22Rv1 (cell line): ENCODE results near the gene ZNF488.

ENCODE experiments used
- ZFX ChIP-seq: fragments of 450-650 bp; IDR thresholded peaks from 2 replicates; pipeline ENCODE4 v1.6.1; 2017; ENCODE audit warnings: antibody characterized with exemption, borderline replicate concordance
- TF ChIP-seq, protein P1 (sequence below): fragments of 450-650 bp; IDR thresholded peaks from 2 replicates; pipeline ENCODE4 v1.5.1; 2017; ENCODE audit warnings: mild to moderate bottlenecking

DNA sequence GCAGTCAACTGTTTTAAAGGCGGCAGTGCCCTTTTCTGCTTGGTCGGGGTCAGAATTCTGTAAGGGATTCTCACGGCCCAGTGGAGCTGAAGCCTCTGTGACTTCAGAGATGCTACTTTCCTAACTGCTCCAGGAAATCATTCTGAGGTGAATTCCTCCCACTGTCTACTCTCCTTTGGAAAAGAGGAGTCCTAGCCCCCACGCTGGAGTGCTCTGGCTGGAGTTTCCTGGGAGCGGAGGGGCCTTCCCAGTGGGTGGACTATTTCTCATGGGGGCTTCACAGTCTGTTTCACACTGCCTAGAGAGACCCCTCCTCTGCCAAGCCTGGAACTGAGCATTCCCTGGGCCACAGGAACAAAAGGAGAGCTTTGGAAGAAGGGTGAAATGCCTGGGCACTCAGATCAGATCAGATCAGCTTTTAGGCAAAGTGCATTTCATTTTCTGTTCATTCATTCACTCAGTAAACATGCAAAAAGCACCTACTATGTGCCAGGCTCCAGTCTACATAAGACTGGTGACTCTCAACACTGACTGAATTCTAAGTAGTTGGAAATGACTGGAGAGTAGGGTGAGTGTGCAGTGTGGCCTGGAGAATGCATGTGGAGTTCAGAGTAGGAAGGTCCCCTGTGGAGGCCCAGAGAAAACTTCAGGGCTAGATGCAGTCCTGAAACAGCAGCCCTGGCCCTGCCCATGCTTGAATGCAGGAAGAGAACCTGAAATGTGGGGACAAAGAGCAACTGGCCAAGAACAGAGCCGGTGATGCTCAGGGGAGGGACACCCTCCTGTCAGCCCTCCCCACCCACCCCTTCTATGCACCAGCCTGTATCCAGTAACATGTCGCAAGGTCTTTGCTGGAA, 12.2 kb downstream of the ZNF488 start:
- TF ChIP-seq, protein P1, sequence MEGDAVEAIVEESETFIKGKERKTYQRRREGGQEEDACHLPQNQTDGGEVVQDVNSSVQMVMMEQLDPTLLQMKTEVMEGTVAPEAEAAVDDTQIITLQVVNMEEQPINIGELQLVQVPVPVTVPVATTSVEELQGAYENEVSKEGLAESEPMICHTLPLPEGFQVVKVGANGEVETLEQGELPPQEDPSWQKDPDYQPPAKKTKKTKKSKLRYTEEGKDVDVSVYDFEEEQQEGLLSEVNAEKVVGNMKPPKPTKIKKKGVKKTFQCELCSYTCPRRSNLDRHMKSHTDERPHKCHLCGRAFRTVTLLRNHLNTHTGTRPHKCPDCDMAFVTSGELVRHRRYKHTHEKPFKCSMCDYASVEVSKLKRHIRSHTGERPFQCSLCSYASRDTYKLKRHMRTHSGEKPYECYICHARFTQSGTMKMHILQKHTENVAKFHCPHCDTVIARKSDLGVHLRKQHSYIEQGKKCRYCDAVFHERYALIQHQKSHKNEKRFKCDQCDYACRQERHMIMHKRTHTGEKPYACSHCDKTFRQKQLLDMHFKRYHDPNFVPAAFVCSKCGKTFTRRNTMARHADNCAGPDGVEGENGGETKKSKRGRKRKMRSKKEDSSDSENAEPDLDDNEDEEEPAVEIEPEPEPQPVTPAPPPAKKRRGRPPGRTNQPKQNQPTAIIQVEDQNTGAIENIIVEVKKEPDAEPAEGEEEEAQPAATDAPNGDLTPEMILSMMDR: no peak
- no peak for TF ChIP-seq ZFX
